COLO829 (cell line): ENCODE results near the gene TIGAR.

ENCODE experiments used
- DNase-seq: peaks from one replicate; pipeline ENCODE4 v3.0.0; 2012; ENCODE audit warnings: low spot score

TIGAR gene

GRCh38 chr12:4282892-4283511, 38.0 kb upstream of the TIGAR start:
- DNase-seq = no peak

- DNase-seq = no peak
These were observed 37.3 kb upstream of the TIGAR start for GRCh38 chr12:4283512-4284255.

- DNase-seq = no peak
These were observed 36.7 kb upstream of the TIGAR start for GRCh38 chr12:4284306-4284705.

- DNase-seq = no peak
These were observed 35.9 kb upstream of the TIGAR start for GRCh38 chr12:4285070-4285469.

GRCh38 chr12:4286228-4286627, 34.8 kb upstream of the TIGAR start:
- DNase-seq = no peak

GRCh38 chr12:4286771-4287317, 34.2 kb upstream of the TIGAR start:
- DNase-seq = no peak

GRCh38 chr12:4287325-4288211, 33.4 kb upstream of the TIGAR start:
- DNase-seq = no peak

GRCh38 chr12:4288296-4289131, 32.5 kb upstream of the TIGAR start:
- DNase-seq = no peak

- DNase-seq = no peak
These were observed 31.7 kb upstream of the TIGAR start for GRCh38 chr12:4289231-4289878.

- no peak for DNase-seq
These were observed 30.8 kb upstream of the TIGAR start for GRCh38 chr12:4289998-4290790.

GRCh38 chr12:4292341-4293073, 28.5 kb upstream of the TIGAR start:
- DNase-seq = no peak

- DNase-seq = no peak
These were observed 27.6 kb upstream of the TIGAR start for GRCh38 chr12:4293299-4293965.

- DNase-seq = no peak
These were observed 27.0 kb upstream of the TIGAR start for GRCh38 chr12:4293966-4294505.

GRCh38 chr12:4296751-4297150, 24.3 kb upstream of the TIGAR start:
- no peak for DNase-seq

GRCh38 chr12:4297617-4298016, 23.4 kb upstream of the TIGAR start:
- no peak for DNase-seq

- no peak for DNase-seq
These were observed 20.1 kb upstream of the TIGAR start for GRCh38 chr12:4300883-4301282.

- DNase-seq = no peak
These were observed 19.0 kb upstream of the TIGAR start for GRCh38 chr12:4301932-4302501.

GRCh38 chr12:4302881-4303280, 18.1 kb upstream of the TIGAR start:
- no peak for DNase-seq
